Measurements from ENCODE around the gene ITGA3. TPM values are rescaled to one million over a fixed set of nuclear protein-coding genes. Genes with fewer than 3 reads are reported as not detected.

Gene ITGA3
- total and polyA plus RNA-seq, 2 of the 13 experiments (the other 11 are each of a cell fraction or from before 2014, with no cell fraction given) = 0.48 to 0.69 TPM

- peak; percentile 31; the same call in 1 of the 2 replicates for TF ChIP-seq ZNF691 (CRISPR knock-in tag; IDR thresholded peaks at IDR 0.05; ENCODE audit: borderline replicate concordance, low read depth)
- TF ChIP-seq ZNF251 (CRISPR knock-in tag; IDR thresholded peaks at IDR 0.05) = 0 out of 2 replicates have a peak, but pooled peaks have one; percentile 35
- 0 out of 2 replicates have a peak, but pooled peaks have one; percentile 6 for TF ChIP-seq ATF2 (CRISPR knock-in tag; IDR thresholded peaks at IDR 0.05)
- no peak for TF ChIP-seq FOXA3 (CRISPR knock-in tag; IDR thresholded peaks at IDR 0.05)
- peak; percentile 67; the same call in 1 of the 2 replicates for TF ChIP-seq ZNF547 (CRISPR knock-in tag; IDR thresholded peaks at IDR 0.05)
- no peak for TF ChIP-seq NFKB2 (CRISPR knock-in tag; IDR thresholded peaks at IDR 0.05; ENCODE audit: borderline replicate concordance)
- TF ChIP-seq HNF4A (CRISPR knock-in tag; IDR thresholded peaks at IDR 0.05) = peak; percentile 37; the same call in 1 of the 2 replicates
- no peak for TF ChIP-seq HBP1 (CRISPR knock-in tag; IDR thresholded peaks at IDR 0.05; ENCODE audit: low read depth)
- peak; percentile 47; the same call in 1 of the 2 replicates for TF ChIP-seq ZFP91 (CRISPR knock-in tag; IDR thresholded peaks at IDR 0.05; ENCODE audit: borderline replicate concordance)
- peak; percentile 50; the same call in 1 of the 2 replicates for TF ChIP-seq ARNT2 (CRISPR knock-in tag; IDR thresholded peaks at IDR 0.05; ENCODE audit: low read depth)
- peak; percentile 78; the same call in 1 of the 2 replicates for TF ChIP-seq ZNF788 (CRISPR knock-in tag; IDR thresholded peaks at IDR 0.05; ENCODE audit: borderline replicate concordance)
- TF ChIP-seq RBM22 (optimal IDR thresholded peaks at IDR 0.05; ENCODE audit: low read length) = peak; percentile 87
- TF ChIP-seq BORCS8-MEF2B (CRISPR knock-in tag; IDR thresholded peaks at IDR 0.05) = 0 out of 2 replicates have a peak, but pooled peaks have one; percentile 12
- TF ChIP-seq ZSCAN25 (CRISPR knock-in tag; IDR thresholded peaks at IDR 0.05) = 0 out of 2 replicates have a peak, but pooled peaks have one; percentile 5
- TF ChIP-seq ESRRA (CRISPR knock-in tag; IDR thresholded peaks at IDR 0.05; ENCODE audit: low read depth) = peak; percentile 57; the same call in 1 of the 2 replicates
- peak; percentile 9; the same call in 1 of the 2 replicates for TF ChIP-seq NR2F6 (IDR thresholded peaks at IDR 0.05)
- TF ChIP-seq NR2F6 (CRISPR knock-in tag; IDR thresholded peaks at IDR 0.05) = peak; percentile 15; the same call in 1 of the 2 replicates
- no peak for TF ChIP-seq SIN3B (IDR thresholded peaks at IDR 0.05; ENCODE audit: low read length)
- peak; percentile 71; the same call in 1 of the 2 replicates for TF ChIP-seq ZNF782 (CRISPR knock-in tag; IDR thresholded peaks at IDR 0.05; ENCODE audit: borderline replicate concordance)
- peak; percentile 59; the same call in 1 of the 2 replicates for TF ChIP-seq ZNF274 (CRISPR knock-in tag; IDR thresholded peaks at IDR 0.05)
- TF ChIP-seq BATF2 (CRISPR knock-in tag; IDR thresholded peaks at IDR 0.05) = 0 out of 2 replicates have a peak, but pooled peaks have one; percentile 23
- no peak for TF ChIP-seq HNRNPH1 (optimal IDR thresholded peaks at IDR 0.05; ENCODE audit: low read depth, low read length)
- TF ChIP-seq ZNF383 (CRISPR knock-in tag; IDR thresholded peaks at IDR 0.05; ENCODE audit: borderline replicate concordance) = 0 out of 2 replicates have a peak, but pooled peaks have one; percentile 21
These were observed 56.1 kb downstream of the ITGA3 start (continued) for GRCh38 chr17:50111673-50112655.
